SK-N-SH (cell line): Measurements from ENCODE around the gene RPA1. TPM values are rescaled to one million over a fixed set of nuclear protein-coding genes. Genes with fewer than 3 reads are reported as not detected.

Source experiments
- CTCF ChIA-PET: fragments of 300-600, 350-600 bp; formaldehyde crosslinking; extraction: SDS; loops from one replicate; lab custom pipeline; 2021; lab: Yijun Ruan, JAX
- POLR2A ChIA-PET: fragments of 350-600 bp; sonication (Branson Sonifier 250); formaldehyde crosslinking; extraction: SDS; loops from one replicate; lab custom pipeline; 2020; ENCODE audit warnings: antibody characterized with exemption, inconsistent platforms; lab: Yijun Ruan, JAX
- DNase-seq: peaks from one replicate; pipeline ENCODE4 v3.0.0; 2012
- H2AFZ ChIP-seq: fragments of 200-600 bp; sonication (generic); 2 replicates; pipeline ENCODE4 v1.8.1; 2016; ENCODE audit warnings: antibody characterized with exemption, mild to moderate bottlenecking, low read depth
- H3F3A ChIP-seq: fragments of 200-600 bp; sonication (generic); replicated peaks from 2 replicates; pipeline ENCODE3; 2016; ENCODE audit warnings: antibody characterized with exemption, mild to moderate bottlenecking; ENCODE audit not compliant: insufficient read depth
- H3K27ac ChIP-seq, 2 experiments: fragments of 200-500 bp in 1 of 2; fragments of 200-600 bp in 1 of 2; sonication (Bioruptor generic) in 1 of 2; sonication (generic), shearing (Covaris generic) in 1 of 2; 2 replicates each; pipeline versions ENCODE4 v1.5.1 to v1.6.1; 2014 to 2016; ENCODE audit warnings: low read depth in 2 of 2, inconsistent platforms in 1 of 2, low read length in 1 of 2, mild to moderate bottlenecking in 1 of 2, mixed read lengths in 1 of 2
- H3K27me3 ChIP-seq: fragments of 200-600 bp; sonication (generic), shearing (Covaris generic); 2 replicates; pipeline ENCODE4 v1.6.1; 2016; ENCODE audit warnings: mixed run types; ENCODE audit not compliant: insufficient read depth
- H3K36me3 ChIP-seq, 2 experiments: fragments of 200-500 bp in 1 of 2; fragments of 200-600 bp in 1 of 2; sonication (Bioruptor generic) in 1 of 2; sonication (generic) in 1 of 2; replicated peaks in 1 of 2; 2 replicates each; pipeline versions ENCODE3 to v1.5.1; 2014 to 2016; ENCODE audit warnings: low read length in 1 of 2, mild to moderate bottlenecking in 1 of 2; ENCODE audit not compliant: insufficient read depth in 2 of 2, control insufficient read depth in 1 of 2
- H3K4me1 ChIP-seq, 2 experiments: fragments of 200-500 bp in 1 of 2; fragments of 200-600 bp in 1 of 2; sonication (Bioruptor generic) in 1 of 2; sonication (generic), shearing (Covaris generic) in 1 of 2; 2 replicates each; pipeline versions ENCODE4 v1.5.1 to v1.6.1; 2014 to 2016; ENCODE audit warnings: low read depth in 1 of 2, low read length in 1 of 2, mixed run types in 1 of 2; ENCODE audit not compliant: insufficient read depth in 2 of 2, control insufficient read depth in 1 of 2
- H3K4me2 ChIP-seq: fragments of 200-600 bp; sonication (generic), shearing (Covaris generic); 2 replicates; pipeline ENCODE4 v1.6.1; 2017; ENCODE audit warnings: mixed run types
- H3K4me3 ChIP-seq, 2 experiments: fragments of 200-500 bp in 1 of 2; fragments of 200-600 bp in 1 of 2; sonication (Bioruptor generic) in 1 of 2; sonication (generic), shearing (Covaris generic) in 1 of 2; 2 replicates each; pipeline versions ENCODE4 v1.5.1 to v1.8.1; 2014 to 2016; ENCODE audit warnings: low read depth in 2 of 2, inconsistent platforms in 1 of 2, low read length in 1 of 2, mild to moderate bottlenecking in 1 of 2, mixed read lengths in 1 of 2, moderate library complexity in 1 of 2
- H3K79me2 ChIP-seq: fragments of 200-600 bp; sonication (generic); 2 replicates; pipeline ENCODE4 v1.8.1; 2017; ENCODE audit warnings: mild to moderate bottlenecking; ENCODE audit not compliant: insufficient read depth
- H3K9ac ChIP-seq: fragments of 200-600 bp; sonication (generic); 2 replicates; pipeline ENCODE4 v1.6.1; 2017; ENCODE audit warnings: mixed run types
- H3K9me2 ChIP-seq: fragments of 200-600 bp; sonication (generic); 2 replicates; pipeline ENCODE4 v1.6.1; 2017; ENCODE audit warnings: mixed run types
- H3K9me3 ChIP-seq: fragments of 200-600 bp; sonication (generic); 2 replicates; pipeline ENCODE4 v1.6.1; 2017; ENCODE audit warnings: mixed run types, mild to moderate bottlenecking, moderate library complexity
- H4K20me1 ChIP-seq: fragments of 200-600 bp; sonication (generic); 2 replicates; pipeline ENCODE4 v1.6.1; 2017; ENCODE audit warnings: mild to moderate bottlenecking, mixed run types; ENCODE audit not compliant: insufficient read depth
- ELF1 ChIP-seq: IDR thresholded peaks from 2 replicates; pipeline ENCODE4 v1.4.0; 2012
- EZH2phosphoT487 ChIP-seq: fragments of 200-600 bp; sonication (generic); IDR thresholded peaks from 2 replicates; pipeline ENCODE4 v1.6.1; 2017; ENCODE audit warnings: low read depth, mixed run types, mild to moderate bottlenecking, antibody characterized with exemption, moderate library complexity, borderline replicate concordance
- FOXJ3 ChIP-seq: sonication (generic); formaldehyde crosslinking; IDR thresholded peaks from 2 replicates; pipeline ENCODE4 v1.5.1; 2020; ENCODE audit warnings: mild to moderate bottlenecking, missing genetic modification reagents
- GABPA ChIP-seq: IDR thresholded peaks from 2 replicates; pipeline ENCODE4 v1.4.0; 2012; ENCODE audit warnings: low read depth, mild to moderate bottlenecking
- JUND ChIP-seq: IDR thresholded peaks from 2 replicates; pipeline ENCODE4 v1.4.0; 2012
- NFIC ChIP-seq: IDR thresholded peaks from 2 replicates; pipeline ENCODE4 v1.4.0; 2012; ENCODE audit warnings: borderline replicate concordance
- NRF1 ChIP-seq: IDR thresholded peaks from 2 replicates; pipeline ENCODE4 v1.6.1; 2012; ENCODE audit warnings: low read depth, mild to moderate bottlenecking, low read length
- POLR2AphosphoS5 ChIP-seq: IDR thresholded peaks from 2 replicates; pipeline ENCODE4 v1.6.1; 2012; ENCODE audit warnings: low read depth, low read length
- RAD21 ChIP-seq: IDR thresholded peaks from 2 replicates; pipeline ENCODE4 v1.6.1; 2012; ENCODE audit warnings: mild to moderate bottlenecking, low read length
- RCOR1 ChIP-seq: fragments of 150-350 bp; IDR thresholded peaks from 2 replicates; pipeline ENCODE4 v1.6.1; 2017; ENCODE audit warnings: antibody characterized with exemption, low read length
- RFX5 ChIP-seq: IDR thresholded peaks from 2 replicates; pipeline ENCODE4 v1.6.1; 2012; ENCODE audit warnings: mild to moderate bottlenecking, improper control_type of control experiment, low read length
- TAF1 ChIP-seq: IDR thresholded peaks from 2 replicates; pipeline ENCODE4 v1.6.1; 2012; ENCODE audit warnings: low read depth, mild to moderate bottlenecking, low read length, moderate library complexity, borderline replicate concordance
- TCF12 ChIP-seq: IDR thresholded peaks from 2 replicates; pipeline ENCODE4 v1.4.0; 2012
- YY1 ChIP-seq: IDR thresholded peaks from 2 replicates; pipeline ENCODE4 v1.4.0; 2012; ENCODE audit warnings: low read depth, mild to moderate bottlenecking
- WGBS: methylation state at CpG from one replicate; pipeline ENCODE4 v1.1.6; 2017; ENCODE audit warnings: low lambda C conversion rate; 5-methylcytosine and 5-hydroxymethylcytosine counted together
- polyA plus RNA-seq, 3 experiments: library from polyadenylated mRNA; depleted of rRNA; stranded (reverse); fragments of >200 nt; gene quantifications; 2 replicates each; pipeline ENCODE4 v1.2.3, GENCODE V29; 2012
- TF ChIP-seq, protein P1 (sequence below): IDR thresholded peaks from 2 replicates; pipeline ENCODE4 v1.4.0; 2012; ENCODE audit warnings: low read depth
- TF ChIP-seq, protein P2 (sequence below): fragments of 200-600 bp; sonication (generic); IDR thresholded peaks from 2 replicates; pipeline ENCODE4 v1.6.1; 2017; ENCODE audit warnings: antibody characterized with exemption, mild to moderate bottlenecking, moderate library complexity
- TF ChIP-seq, protein P3 (sequence below): IDR thresholded peaks from 2 replicates; pipeline ENCODE4 v1.4.0; 2012; ENCODE audit warnings: low read depth, borderline replicate concordance
- TF ChIP-seq, protein P4 (sequence below): IDR thresholded peaks from 2 replicates; pipeline ENCODE4 v1.4.0; 2012; ENCODE audit warnings: low read depth, borderline replicate concordance
- TF ChIP-seq, protein P5 (sequence below): fragments of 150-350 bp; IDR thresholded peaks from 2 replicates; pipeline ENCODE4 v1.6.1; 2016; ENCODE audit warnings: mild to moderate bottlenecking, low read depth, low read length

RPA1 gene
- polyA plus RNA-seq, 1 of the 3 experiments (the other 2 are of a cell fraction) = 47.2 TPM

DNA sequence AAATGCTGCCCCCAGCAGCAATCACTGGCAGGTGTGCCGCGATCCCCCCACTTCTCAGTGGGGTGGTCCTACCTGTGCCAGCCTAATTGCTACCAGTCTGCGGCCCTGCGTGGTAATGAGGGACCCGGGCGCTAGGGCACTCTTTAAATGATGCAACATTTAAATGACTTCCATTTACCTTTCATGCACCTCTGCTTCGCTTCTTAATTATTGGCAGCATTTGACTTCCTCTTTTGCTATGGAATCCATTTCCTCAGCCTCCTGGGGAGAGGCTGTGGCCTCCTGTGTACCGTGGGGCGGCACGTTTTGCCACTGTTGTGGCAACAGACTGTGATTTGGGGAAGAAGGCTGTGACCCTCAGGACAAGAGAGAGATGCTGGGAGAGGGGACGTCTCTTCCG lies 86.1 kb downstream of the RPA1 start:
- no peaks in the 10 kb centered on the region for H3K9me2 ChIP-seq
- no peak overlapping the region for H3K4me2 ChIP-seq
- DNase-seq = no peak
- no peaks in the 10 kb centered on the region for H3K36me3 ChIP-seq
- H4K20me1 ChIP-seq = no peaks in the 10 kb centered on the region
- H3K4me1 ChIP-seq = no peaks in the 10 kb centered on the region
- no peaks in the 10 kb centered on the region for H3K9me3 ChIP-seq
- peaks cover 7% of the 10 kb centered on the region; the same call in 1 of the 2 replicates for H3K27me3 ChIP-seq
- POLR2A ChIA-PET = no interaction called here
- no peak overlapping the region for H3K4me3 ChIP-seq
- no peaks in the 10 kb centered on the region for H3K79me2 ChIP-seq
- 75% methylated on average over 12 of the region's 12 CpGs for WGBS
- no peak overlapping the region for H3K27ac ChIP-seq
- CTCF ChIA-PET = interaction anchor here (1.9 to 2.7 kb wide), 2 partner anchors 110 kb away, joined by 7 to 19 read pairs; partner anchors contain the start of gene RTN4RL1
- H3F3A ChIP-seq = no peaks in the 10 kb centered on the region
- no peak overlapping the region for H3K9ac ChIP-seq
- no peak overlapping the region for H2AFZ ChIP-seq
- TF ChIP-seq RCOR1 (no peak), NFIC (no peak), GABPA (no peak), POLR2AphosphoS5 (no peak), ELF1 (no peak), YY1 (no peak)
- TF ChIP-seq, protein P1, sequence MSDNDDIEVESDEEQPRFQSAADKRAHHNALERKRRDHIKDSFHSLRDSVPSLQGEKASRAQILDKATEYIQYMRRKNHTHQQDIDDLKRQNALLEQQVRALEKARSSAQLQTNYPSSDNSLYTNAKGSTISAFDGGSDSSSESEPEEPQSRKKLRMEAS = no peak
- TF ChIP-seq, protein P2, sequence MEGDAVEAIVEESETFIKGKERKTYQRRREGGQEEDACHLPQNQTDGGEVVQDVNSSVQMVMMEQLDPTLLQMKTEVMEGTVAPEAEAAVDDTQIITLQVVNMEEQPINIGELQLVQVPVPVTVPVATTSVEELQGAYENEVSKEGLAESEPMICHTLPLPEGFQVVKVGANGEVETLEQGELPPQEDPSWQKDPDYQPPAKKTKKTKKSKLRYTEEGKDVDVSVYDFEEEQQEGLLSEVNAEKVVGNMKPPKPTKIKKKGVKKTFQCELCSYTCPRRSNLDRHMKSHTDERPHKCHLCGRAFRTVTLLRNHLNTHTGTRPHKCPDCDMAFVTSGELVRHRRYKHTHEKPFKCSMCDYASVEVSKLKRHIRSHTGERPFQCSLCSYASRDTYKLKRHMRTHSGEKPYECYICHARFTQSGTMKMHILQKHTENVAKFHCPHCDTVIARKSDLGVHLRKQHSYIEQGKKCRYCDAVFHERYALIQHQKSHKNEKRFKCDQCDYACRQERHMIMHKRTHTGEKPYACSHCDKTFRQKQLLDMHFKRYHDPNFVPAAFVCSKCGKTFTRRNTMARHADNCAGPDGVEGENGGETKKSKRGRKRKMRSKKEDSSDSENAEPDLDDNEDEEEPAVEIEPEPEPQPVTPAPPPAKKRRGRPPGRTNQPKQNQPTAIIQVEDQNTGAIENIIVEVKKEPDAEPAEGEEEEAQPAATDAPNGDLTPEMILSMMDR = no peak
- TF ChIP-seq, protein P3, sequence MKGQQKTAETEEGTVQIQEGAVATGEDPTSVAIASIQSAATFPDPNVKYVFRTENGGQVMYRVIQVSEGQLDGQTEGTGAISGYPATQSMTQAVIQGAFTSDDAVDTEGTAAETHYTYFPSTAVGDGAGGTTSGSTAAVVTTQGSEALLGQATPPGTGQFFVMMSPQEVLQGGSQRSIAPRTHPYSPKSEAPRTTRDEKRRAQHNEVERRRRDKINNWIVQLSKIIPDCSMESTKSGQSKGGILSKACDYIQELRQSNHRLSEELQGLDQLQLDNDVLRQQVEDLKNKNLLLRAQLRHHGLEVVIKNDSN = no peak

DNA sequence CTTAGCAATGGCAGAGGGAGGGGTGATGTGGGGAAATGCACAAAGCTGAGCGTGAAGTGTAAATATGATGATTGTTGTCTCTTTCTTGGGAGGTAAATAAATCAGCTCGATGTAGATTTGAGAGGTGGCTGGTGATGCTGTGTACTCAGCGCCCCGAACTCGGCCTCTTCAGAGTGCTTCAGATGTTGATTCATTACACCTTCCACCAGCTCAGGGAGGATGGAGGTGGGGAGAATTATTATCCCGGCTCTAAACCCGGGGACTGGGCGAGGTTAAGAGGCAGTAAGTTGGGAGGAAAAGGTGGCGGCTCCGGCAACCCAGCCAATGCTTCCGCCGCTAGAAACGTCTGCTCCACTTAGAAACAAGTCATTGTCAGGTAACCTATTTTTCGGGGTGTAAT lies 86.5 kb downstream of the RPA1 start:
- no peak overlapping the region for H2AFZ ChIP-seq
- 75% methylated on average over 14 of the region's 14 CpGs for WGBS
- TF ChIP-seq RCOR1 (no peak), EZH2phosphoT487 (no peak), RAD21 (no peak), TAF1 (no peak), FOXJ3 (CRISPR knock-in tag) (no peak), TCF12 (no peak), JUND (no peak), NRF1 (no peak), RFX5 (no peak)
- TF ChIP-seq, protein P4, sequence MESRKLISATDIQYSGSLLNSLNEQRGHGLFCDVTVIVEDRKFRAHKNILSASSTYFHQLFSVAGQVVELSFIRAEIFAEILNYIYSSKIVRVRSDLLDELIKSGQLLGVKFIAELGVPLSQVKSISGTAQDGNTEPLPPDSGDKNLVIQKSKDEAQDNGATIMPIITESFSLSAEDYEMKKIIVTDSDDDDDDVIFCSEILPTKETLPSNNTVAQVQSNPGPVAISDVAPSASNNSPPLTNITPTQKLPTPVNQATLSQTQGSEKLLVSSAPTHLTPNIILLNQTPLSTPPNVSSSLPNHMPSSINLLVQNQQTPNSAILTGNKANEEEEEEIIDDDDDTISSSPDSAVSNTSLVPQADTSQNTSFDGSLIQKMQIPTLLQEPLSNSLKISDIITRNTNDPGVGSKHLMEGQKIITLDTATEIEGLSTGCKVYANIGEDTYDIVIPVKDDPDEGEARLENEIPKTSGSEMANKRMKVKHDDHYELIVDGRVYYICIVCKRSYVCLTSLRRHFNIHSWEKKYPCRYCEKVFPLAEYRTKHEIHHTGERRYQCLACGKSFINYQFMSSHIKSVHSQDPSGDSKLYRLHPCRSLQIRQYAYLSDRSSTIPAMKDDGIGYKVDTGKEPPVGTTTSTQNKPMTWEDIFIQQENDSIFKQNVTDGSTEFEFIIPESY = no peak
- TF ChIP-seq, protein P2 = no peak
- TF ChIP-seq, protein P5, sequence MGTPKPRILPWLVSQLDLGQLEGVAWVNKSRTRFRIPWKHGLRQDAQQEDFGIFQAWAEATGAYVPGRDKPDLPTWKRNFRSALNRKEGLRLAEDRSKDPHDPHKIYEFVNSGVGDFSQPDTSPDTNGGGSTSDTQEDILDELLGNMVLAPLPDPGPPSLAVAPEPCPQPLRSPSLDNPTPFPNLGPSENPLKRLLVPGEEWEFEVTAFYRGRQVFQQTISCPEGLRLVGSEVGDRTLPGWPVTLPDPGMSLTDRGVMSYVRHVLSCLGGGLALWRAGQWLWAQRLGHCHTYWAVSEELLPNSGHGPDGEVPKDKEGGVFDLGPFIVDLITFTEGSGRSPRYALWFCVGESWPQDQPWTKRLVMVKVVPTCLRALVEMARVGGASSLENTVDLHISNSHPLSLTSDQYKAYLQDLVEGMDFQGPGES = no peak
- POLR2A ChIA-PET = no interaction called here
- no peaks in the 10 kb centered on the region for H3K36me3 ChIP-seq
- no peaks in the 10 kb centered on the region for H3K9me3 ChIP-seq
- H3K9ac ChIP-seq = no peak overlapping the region
- no peaks in the 10 kb centered on the region for H3K4me1 ChIP-seq
- no peaks in the 10 kb centered on the region for H3F3A ChIP-seq
- H3K27me3 ChIP-seq = peaks cover 7% of the 10 kb centered on the region; the same call in 1 of the 2 replicates
- no peak for DNase-seq
- CTCF ChIA-PET = interaction anchor here (1.0 to 1.9 kb wide), 3 partner anchors 7 to 110 kb away, joined by 3 to 7 read pairs (median 5); no protein-coding TSS in a partner anchor
- H3K79me2 ChIP-seq = no peaks in the 10 kb centered on the region
- no peak overlapping the region for H3K27ac ChIP-seq
- no peak overlapping the region for H3K4me2 ChIP-seq
- no peaks in the 10 kb centered on the region for H3K9me2 ChIP-seq
- H4K20me1 ChIP-seq = no peaks in the 10 kb centered on the region
- H3K4me3 ChIP-seq = no peak overlapping the region
